ENCODE data around the gene STOML1.
"Not testable (repeated sequence)": the region's sequence is repeated elsewhere in the genome, so short reads cannot be mapped to it uniquely, and the experiment has no call there.

DNA sequence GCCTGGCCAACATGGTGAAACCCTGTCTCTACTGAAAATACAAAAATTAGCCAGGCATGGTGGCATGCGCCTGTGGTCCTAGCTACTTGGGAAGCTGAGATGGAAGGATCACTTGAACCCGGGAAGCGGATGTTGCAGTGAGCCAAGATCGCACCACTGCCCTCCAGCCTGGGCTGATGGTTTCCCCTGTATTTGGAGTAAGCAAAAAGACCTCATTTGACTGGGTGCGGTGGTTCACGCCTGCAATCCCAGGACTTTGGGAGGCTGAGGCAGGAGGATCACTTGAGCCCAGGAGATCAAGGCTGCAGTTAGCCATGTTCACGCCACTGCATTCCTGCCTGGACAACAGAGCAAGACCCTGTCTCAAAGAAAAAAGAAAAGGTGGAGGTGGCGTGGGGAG lies 53.6 kb downstream of the STOML1 start:
- TF ChIP-seq EZH2 (IDR thresholded peaks at IDR 0.05; ENCODE audit: insufficient read depth, poor library complexity, severe bottlenecking); EZH2phosphoT487 (IDR thresholded peaks at IDR 0.05; ENCODE audit: insufficient read depth, low read depth): not testable (repeated sequence)

Data from GM23248 (cell line).